Thyroid gland (tissue), 4 donors: Measurements from ENCODE around the gene ANK3.

ENCODE experiments used
- POLR2A ChIP-seq, 2 donors: fragments of 450-650 bp; IDR thresholded peaks; one replicate each; pipeline ENCODE4 v1.6.1; 2017; ENCODE audit warnings: antibody characterized with exemption in 2 of 2, mild to moderate bottlenecking in 2 of 2, moderate library complexity in 1 of 2
- TF ChIP-seq, protein P1 (sequence below), 6 experiments: fragments of 200-600 bp in 3 of 6; fragments of 450-650 bp in 3 of 6; sonication (generic) in 3 of 6; IDR thresholded peaks; one replicate each; pipeline ENCODE4 v1.5.1; 2016 to 2019; ENCODE audit warnings: antibody characterized with exemption in 6 of 6, mild to moderate bottlenecking in 2 of 6, inconsistent platforms in 1 of 6, moderate library complexity in 1 of 6

- TF ChIP-seq, protein P1, sequence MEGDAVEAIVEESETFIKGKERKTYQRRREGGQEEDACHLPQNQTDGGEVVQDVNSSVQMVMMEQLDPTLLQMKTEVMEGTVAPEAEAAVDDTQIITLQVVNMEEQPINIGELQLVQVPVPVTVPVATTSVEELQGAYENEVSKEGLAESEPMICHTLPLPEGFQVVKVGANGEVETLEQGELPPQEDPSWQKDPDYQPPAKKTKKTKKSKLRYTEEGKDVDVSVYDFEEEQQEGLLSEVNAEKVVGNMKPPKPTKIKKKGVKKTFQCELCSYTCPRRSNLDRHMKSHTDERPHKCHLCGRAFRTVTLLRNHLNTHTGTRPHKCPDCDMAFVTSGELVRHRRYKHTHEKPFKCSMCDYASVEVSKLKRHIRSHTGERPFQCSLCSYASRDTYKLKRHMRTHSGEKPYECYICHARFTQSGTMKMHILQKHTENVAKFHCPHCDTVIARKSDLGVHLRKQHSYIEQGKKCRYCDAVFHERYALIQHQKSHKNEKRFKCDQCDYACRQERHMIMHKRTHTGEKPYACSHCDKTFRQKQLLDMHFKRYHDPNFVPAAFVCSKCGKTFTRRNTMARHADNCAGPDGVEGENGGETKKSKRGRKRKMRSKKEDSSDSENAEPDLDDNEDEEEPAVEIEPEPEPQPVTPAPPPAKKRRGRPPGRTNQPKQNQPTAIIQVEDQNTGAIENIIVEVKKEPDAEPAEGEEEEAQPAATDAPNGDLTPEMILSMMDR (IDR thresholded peaks at IDR 0.05) = no peak
- TF ChIP-seq POLR2A (IDR thresholded peaks at IDR 0.05) = no peak
These were observed 360.2 kb downstream of the ANK3 start for GRCh38 chr10:60029475-60029874.
